HepG2 (cell line): ENCODE results near the gene CARD9. TPM values are rescaled to one million over a fixed set of nuclear protein-coding genes. Genes with fewer than 3 reads are reported as not detected.
A peak's percentile ranks its signal among the peaks of the same experiment; 100 is the strongest.

Source experiments
- AKNA ChIP-seq: sonication (generic); formaldehyde crosslinking; IDR thresholded peaks from 2 replicates; pipeline ENCODE4 v1.4.0; 2020; ENCODE audit warnings: missing genetic modification reagents, borderline replicate concordance
- ATF1 ChIP-seq: IDR thresholded peaks from 2 replicates; pipeline ENCODE4 v1.6.1; 2016; ENCODE audit warnings: mild to moderate bottlenecking, control low read depth
- DZIP1 ChIP-seq: sonication (generic); formaldehyde crosslinking; IDR thresholded peaks from 2 replicates; pipeline ENCODE4 v1.5.0; 2020; ENCODE audit warnings: mild to moderate bottlenecking, missing genetic modification reagents
- ELF3 ChIP-seq: IDR thresholded peaks from 2 replicates; pipeline ENCODE4 v1.6.1; 2016; ENCODE audit warnings: missing genetic modification reagents, missing compliant biosample characterization
- EP300 ChIP-seq, 3 experiments: sonication (generic) in 1 of 3; formaldehyde crosslinking in 1 of 3; IDR thresholded peaks; 2 replicates each; pipeline versions ENCODE4 v1.5.1 to v1.6.1; 2011 to 2020; ENCODE audit warnings: low read depth in 2 of 3, low read length in 2 of 3, borderline replicate concordance in 1 of 3, improper control_type of control experiment in 1 of 3, mild to moderate bottlenecking in 1 of 3, missing genetic modification reagents in 1 of 3, moderate library complexity in 1 of 3
- REXO4 ChIP-seq: sonication (generic); formaldehyde crosslinking; IDR thresholded peaks from 2 replicates; pipeline ENCODE4 v1.8.0; 2022; ENCODE audit warnings: missing genetic modification reagents, mild to moderate bottlenecking, borderline replicate concordance
- SATB2 ChIP-seq: sonication (generic); formaldehyde crosslinking; IDR thresholded peaks from 2 replicates; pipeline ENCODE4 v1.5.0; 2020; ENCODE audit warnings: missing genetic modification reagents
- SCMH1 ChIP-seq: sonication (generic); formaldehyde crosslinking; IDR thresholded peaks from 2 replicates; pipeline ENCODE4 v1.9.0; 2021; ENCODE audit warnings: missing genetic modification reagents, mild to moderate bottlenecking, borderline replicate concordance
- SMARCE1 ChIP-seq: fragments of 450-650 bp; IDR thresholded peaks from 2 replicates; pipeline ENCODE4 v1.6.1; 2017; ENCODE audit warnings: borderline replicate concordance
- SP2 ChIP-seq: sonication (generic); formaldehyde crosslinking; IDR thresholded peaks from 2 replicates; pipeline ENCODE4 v1.5.1; 2020; ENCODE audit warnings: mild to moderate bottlenecking, missing genetic modification reagents
- ZBTB34 ChIP-seq: sonication (generic); formaldehyde crosslinking; IDR thresholded peaks from 2 replicates; pipeline ENCODE4 v1.8.0; 2022; ENCODE audit warnings: mild to moderate bottlenecking, missing genetic modification reagents
- ZFP37 ChIP-seq: sonication (generic); formaldehyde crosslinking; IDR thresholded peaks from 2 replicates; pipeline ENCODE4 v1.4.0; 2020; ENCODE audit warnings: missing genetic modification reagents, borderline replicate concordance
- ZMAT3 ChIP-seq: sonication (generic); formaldehyde crosslinking; conservative IDR thresholded peaks from 2 replicates; pipeline ENCODE4 v1.7.0; 2021; ENCODE audit warnings: missing genetic modification reagents
- ZNF317 ChIP-seq: sonication (generic); formaldehyde crosslinking; IDR thresholded peaks from 2 replicates; pipeline ENCODE4 v1.5.0; 2020; ENCODE audit warnings: mild to moderate bottlenecking, missing genetic modification reagents
- ZNF724P ChIP-seq: sonication (generic); formaldehyde crosslinking; IDR thresholded peaks from 2 replicates; pipeline ENCODE4 v1.8.0; 2022; ENCODE audit warnings: missing genetic modification reagents, borderline replicate concordance
- ZNF792 ChIP-seq: IDR thresholded peaks from 2 replicates; pipeline ENCODE4 v1.6.1; 2016
- polyA plus RNA-seq, 8 experiments: library from polyadenylated mRNA; depleted of rRNA in 3 of 8; stranded (reverse) in 7 of 8; unstranded in 1 of 8; fragments of >200 nt; fragmentation: Illumina TruSeq in 4 of 8; extraction: Trizol in 4 of 8; gene quantifications; 2 replicates each; pipeline versions ENCODE4 v1.2.1 to v1.2.3, GENCODE V29; 2011 to 2016; ENCODE audit warnings: low read depth in 4 of 8, missing spikeins in 1 of 8, mixed read lengths in 1 of 8; ENCODE audit not compliant: insufficient read depth in 1 of 8
- total RNA-seq, 5 experiments: library from RNA; depleted of rRNA; stranded (reverse); fragments of >200 nt; fragmentation: Illumina TruSeq; extraction: Trizol; gene quantifications; 2 replicates each; pipeline ENCODE4 v1.2.3, GENCODE V29; 2016; ENCODE audit warnings: low read depth in 1 of 5
- TF ChIP-seq, protein P1 (sequence below): sonication (generic); formaldehyde crosslinking; IDR thresholded peaks from 2 replicates; pipeline ENCODE4 v1.4.0; 2020; ENCODE audit warnings: missing genetic modification reagents

The CARD9 gene
- total and polyA plus RNA-seq, 2 of the 13 experiments (the other 11 are each of a cell fraction or from before 2014, with no cell fraction given), result 3.3 to 7.4 TPM

GRCh38 chr9:136363106-136363948, 10.1 kb downstream of the CARD9 start, which contains the start of gene DNLZ (continued):
- TF ChIP-seq, protein P1, sequence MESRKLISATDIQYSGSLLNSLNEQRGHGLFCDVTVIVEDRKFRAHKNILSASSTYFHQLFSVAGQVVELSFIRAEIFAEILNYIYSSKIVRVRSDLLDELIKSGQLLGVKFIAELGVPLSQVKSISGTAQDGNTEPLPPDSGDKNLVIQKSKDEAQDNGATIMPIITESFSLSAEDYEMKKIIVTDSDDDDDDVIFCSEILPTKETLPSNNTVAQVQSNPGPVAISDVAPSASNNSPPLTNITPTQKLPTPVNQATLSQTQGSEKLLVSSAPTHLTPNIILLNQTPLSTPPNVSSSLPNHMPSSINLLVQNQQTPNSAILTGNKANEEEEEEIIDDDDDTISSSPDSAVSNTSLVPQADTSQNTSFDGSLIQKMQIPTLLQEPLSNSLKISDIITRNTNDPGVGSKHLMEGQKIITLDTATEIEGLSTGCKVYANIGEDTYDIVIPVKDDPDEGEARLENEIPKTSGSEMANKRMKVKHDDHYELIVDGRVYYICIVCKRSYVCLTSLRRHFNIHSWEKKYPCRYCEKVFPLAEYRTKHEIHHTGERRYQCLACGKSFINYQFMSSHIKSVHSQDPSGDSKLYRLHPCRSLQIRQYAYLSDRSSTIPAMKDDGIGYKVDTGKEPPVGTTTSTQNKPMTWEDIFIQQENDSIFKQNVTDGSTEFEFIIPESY (CRISPR knock-in tag), result peak; percentile 89
- TF ChIP-seq ELF3 (CRISPR knock-in tag), result peak; percentile 97
- 0 out of 2 replicates have a peak, but pooled peaks have one; percentile 54 for TF ChIP-seq ZBTB34
- TF ChIP-seq ZFP37, result no peak
- TF ChIP-seq EP300 (IDR thresholded peaks at IDR 0.05; ENCODE audit: low read depth in 2 of 2, low read length in 2 of 2), result no peak
- TF ChIP-seq EP300 (CRISPR knock-in tag; IDR thresholded peaks at IDR 0.05; ENCODE audit: borderline replicate concordance), result peak; percentile 29; the same call in 1 of the 2 replicates
- TF ChIP-seq SMARCE1, result no peak
- peak; percentile 88 for TF ChIP-seq ZMAT3 (CRISPR knock-in tag)
- TF ChIP-seq ATF1 (CRISPR knock-in tag), result no peak
- TF ChIP-seq SCMH1 (CRISPR knock-in tag), result no peak
- TF ChIP-seq REXO4 (CRISPR knock-in tag), result peak; percentile 88
- peak; percentile 38; the same call in 1 of the 2 replicates for TF ChIP-seq AKNA (CRISPR knock-in tag)
- TF ChIP-seq SATB2 (CRISPR knock-in tag), result peak; percentile 61; the same call in 1 of the 2 replicates
- TF ChIP-seq ZNF317, result no peak
- TF ChIP-seq DZIP1, result peak; percentile 73; the same call in 1 of the 2 replicates
- peak; percentile 93 for TF ChIP-seq ZNF724P (CRISPR knock-in tag)
- peak; percentile 55; the same call in 1 of the 2 replicates for TF ChIP-seq ZNF792
- peak; percentile 71 for TF ChIP-seq SP2
